T-helper 9 cell (primary cell): ENCODE data around the gene GSTT2.
"Not testable (repeated sequence)": the region's sequence is repeated elsewhere in the genome, so short reads cannot be mapped to it uniquely, and the experiment has no call there.

Experiments used
- DNase-seq: peaks from one replicate; pipeline ENCODE4 v3.0.0-alpha.2; 2020
- total RNA-seq, 2 donors: gene quantifications; one replicate each; lab custom pipeline; 2026; lab: John Stamatoyannopoulos, UW

GSTT2 gene
- total RNA-seq = 0 reads per million in 2 donors

DNA sequence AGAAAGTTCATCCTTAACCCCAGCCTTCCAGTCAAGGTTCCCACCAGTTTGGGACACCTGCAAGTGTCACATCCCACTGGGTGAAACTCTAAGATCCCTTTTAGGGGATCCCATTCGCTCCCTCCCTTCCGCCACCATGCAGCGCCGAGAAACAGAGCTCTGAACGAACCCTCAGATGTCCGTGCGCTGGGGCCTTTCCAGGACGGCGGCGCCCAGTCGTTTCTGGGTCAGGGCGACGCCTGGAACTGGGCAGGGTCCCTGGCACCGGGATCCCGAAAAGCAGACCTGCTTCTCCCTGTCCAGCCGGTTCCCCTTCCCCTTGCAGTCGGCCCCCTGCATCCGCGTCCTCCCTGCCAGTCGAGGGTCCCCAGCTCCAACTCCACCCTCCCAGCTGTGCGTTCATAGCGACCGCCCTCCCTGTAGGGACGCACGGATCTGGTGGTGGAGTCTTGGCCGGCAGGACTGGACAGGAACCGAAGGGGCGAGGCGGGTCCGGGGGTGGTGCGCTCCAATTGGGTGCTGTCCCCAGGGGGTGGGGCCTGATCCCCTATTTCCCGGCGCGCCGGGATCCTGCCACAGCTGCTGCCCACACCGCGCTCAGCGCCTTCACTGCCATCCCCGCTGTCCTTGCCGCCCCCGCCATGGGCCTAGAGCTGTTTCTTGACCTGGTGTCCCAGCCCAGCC, at the start of gene GSTT2:
Gene GSTT2 (plus strand): TSS at position 578 of the 684 bp plus-strand sequence.
- not testable (repeated sequence) for DNase-seq

DNA sequence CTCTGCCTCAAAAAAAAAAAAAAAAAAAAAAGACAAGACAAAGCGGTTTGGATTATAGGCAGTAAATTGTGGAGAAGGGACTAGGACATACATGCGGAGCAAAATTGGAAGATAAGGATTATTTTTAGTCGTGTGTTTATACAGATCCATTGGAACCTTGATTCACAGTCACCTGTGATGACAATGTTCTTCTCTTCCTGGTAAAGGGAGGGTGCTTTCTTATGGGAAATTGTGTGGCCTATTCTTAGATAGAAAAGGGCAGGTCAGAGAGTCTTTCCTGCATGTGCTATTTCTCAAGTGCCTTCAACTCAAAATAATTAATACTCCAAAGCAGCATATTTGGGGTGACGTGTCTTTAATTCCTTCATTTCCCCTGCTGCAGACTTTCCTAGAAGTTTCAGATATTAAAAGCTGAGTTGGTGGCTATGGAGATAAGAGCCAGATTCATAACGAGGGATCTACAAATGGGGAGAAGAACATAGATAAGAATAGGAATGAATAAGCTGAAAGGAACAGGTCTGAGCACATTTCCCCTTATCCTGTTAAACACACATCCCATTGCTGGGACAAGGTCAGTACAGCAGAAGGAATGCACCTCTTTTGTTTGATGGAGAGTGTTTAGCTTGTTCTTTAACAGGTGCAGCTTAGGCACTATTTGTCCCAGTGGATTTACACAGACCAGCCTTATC, 41.5 kb upstream of the GSTT2 start:
- DNase-seq = no peak

DNA sequence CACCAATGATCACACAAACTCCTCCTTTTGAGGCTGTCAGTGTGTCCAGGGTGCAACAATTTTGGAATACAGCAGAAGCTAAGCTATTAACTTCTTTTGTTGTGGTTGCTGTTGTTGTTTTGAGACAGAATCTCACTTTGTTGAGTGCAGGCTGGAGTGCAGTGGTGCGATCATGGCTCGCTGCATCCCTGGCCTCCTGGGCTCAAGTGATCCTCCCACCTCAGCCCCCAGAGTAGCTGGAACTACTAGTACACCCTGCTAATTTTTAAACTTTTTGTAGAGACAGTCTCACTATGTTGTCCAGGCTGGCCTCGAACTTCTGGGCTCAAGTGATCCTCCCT, 40.9 kb upstream of the GSTT2 start:
- DNase-seq = no peak

DNA sequence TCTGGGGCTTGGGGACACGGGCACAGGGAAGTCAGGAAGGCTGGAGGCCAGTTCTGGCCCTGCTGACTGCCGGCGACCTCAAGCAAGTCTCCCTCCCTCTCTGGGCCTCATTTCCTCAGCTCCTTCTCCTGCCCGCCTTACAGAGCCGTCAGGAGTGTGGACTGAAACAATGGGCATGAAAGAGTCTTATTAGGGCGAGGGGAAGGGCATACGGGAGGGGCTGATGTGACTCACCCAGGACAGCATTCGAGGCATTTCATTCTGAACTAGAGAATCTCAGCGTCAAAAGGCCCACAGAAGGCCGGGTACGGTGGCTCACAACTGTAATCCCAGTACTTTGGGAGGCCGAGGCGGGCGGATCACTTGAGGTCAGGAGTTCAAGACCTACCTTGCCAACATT, 39.8 kb upstream of the GSTT2 start:
- DNase-seq = not testable (repeated sequence)

DNA sequence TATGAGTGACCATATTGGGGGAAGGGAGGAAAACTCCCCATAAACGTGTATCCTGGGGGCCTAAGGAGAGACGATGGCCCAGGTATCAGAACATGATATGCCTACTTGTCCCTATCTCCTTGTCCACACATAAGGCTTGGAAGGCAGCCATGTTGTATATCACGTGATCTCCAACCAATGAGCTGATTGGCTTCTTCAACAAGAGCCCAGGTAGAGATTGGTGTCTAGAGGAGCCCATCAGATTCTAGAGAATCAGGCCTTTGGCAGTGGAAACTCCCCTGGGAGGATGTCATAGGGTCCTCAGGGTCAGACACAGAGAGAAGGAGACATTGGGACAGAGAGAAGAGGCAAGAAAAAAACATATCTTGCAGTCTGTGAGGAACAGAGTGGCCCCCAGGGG, 32.5 kb upstream of the GSTT2 start:
- not testable (repeated sequence) for DNase-seq

DNA sequence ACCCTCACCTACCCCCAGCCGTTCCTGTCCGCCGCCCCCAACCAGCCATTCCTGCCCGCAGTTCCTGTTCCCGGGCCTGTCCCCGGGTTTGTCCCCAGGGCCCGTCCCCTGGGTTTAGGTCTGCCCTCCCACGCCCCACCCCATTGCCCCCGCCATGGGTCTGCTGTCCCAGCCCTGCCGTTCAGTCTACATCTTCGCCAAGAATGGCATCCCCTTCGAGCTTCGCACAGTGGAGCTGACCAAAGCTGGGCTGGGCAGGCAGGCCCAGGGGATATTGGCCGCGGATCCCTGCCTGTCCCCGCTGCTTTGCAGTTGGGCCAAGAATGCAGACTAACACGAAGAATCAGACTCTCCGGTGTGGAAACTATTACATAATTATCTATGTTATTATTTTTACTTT, 30.2 kb upstream of the GSTT2 start:
- DNase-seq = not testable (repeated sequence)

DNA sequence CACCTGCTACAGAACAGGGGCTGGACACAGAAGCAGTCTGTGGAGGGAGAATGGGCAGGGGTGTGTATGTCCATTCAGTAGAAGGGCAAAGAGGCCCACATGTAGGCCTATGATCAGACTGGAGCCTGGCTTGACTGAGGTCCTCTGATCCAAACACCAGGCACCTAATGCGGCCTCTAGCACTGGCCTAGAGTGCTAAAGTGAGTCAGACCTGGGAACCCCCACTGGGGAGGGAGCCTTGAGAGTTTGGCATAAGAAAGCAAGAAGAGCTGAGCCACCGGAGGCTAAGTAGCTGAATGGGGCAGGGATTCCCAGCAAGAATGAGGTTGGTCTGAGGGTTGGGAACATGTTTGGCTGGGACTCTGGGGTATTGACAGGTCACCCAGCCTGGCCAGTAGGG, 28.6 kb upstream of the GSTT2 start:
- DNase-seq = not testable (repeated sequence)

DNA sequence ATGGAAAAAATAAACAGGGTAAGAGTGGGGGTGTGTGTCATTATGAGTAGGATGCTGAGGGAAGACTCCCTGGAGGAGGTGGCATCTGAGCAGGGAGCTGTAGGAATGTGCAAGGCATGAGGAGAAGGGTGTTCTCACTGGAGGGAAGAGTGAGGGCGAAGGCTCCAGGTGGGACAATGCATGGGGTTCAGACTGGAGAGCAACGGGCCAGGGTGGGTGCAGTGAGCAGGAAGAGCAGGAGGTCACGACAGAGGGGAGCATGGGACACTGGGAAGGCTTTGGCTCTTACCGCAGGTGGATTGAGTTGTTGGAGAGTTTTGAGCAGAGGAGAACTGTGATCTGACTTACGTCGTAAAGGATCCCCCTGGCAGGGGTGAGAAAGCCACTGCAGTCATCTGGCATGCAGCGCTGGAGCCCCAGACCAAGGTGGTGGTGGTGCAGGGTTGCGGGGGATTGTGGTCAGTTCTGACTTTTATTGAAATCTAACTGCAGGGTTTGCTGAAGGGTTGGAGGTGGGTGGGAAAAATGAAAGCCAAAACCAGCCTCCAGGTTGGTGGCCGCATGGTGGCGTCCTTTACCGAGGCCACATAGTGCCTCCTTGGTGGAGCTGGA, 27.0 kb upstream of the GSTT2 start:
- DNase-seq = not testable (repeated sequence)

DNA sequence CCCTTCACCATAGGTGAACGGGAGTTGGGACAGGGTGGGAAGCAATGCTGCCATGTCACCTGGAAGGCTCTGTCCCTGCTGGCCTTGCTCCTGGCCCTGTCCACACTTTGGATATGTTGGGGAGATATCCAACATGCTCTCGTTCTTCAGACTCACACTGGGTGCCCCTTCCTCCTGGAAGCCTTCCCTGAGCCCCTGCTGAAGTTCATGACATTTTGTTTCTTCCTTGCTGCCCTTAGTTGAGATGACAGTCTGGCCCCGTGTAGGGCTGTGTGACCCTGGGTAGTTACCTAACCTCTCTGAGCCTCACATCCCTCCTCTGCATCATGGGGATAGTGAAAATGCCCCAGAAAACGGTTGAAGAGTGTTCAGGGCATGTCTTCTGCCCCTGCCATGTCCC, 26.4 kb upstream of the GSTT2 start:
- not testable (repeated sequence) for DNase-seq

DNA sequence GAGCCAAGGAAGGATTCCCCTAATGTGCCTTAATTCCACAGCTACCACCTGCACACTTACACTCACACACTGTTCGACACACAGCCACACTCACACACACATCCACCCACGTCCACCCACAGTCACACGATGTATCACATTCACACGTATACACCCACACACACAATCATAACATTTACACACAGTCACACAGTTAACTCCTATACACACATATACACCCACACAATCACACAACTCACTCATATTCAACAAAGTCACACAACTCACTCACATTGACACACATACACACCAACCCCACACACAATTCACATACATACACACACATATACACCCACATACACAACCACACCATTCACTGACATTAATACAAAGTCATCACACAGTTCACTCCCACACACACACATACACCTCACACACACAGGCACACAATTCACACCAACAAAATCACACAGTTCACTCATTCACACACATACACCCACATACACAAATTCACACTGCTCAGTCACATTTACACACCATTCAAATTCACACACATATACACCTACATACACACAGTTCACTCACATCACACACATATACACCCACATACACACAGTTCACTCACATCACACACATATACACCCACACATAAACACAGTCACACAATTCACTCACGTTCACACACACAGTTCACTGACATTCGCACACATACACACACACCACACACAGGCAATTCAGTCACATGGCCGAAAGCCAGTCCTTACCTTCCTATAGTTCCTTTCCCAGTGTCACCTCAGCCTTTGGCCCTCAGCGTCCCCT, 25.5 kb upstream of the GSTT2 start:
- not testable (repeated sequence) for DNase-seq

DNA sequence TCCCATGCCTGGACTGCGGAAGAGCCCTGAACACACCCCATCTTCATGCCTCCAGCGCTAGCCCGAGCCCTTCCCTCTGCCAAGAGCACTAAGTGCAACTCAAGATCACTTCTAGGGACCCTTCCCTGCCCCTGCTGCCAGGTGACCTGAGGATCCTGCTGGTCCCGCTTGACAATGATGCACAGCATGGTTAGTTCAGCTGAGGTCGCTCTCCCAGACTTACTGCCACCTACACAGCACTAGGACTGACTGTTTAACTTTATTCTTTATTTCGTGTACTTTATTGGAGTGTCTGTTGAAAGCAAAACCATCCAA, 25.0 kb upstream of the GSTT2 start:
- not testable (repeated sequence) for DNase-seq

DNA sequence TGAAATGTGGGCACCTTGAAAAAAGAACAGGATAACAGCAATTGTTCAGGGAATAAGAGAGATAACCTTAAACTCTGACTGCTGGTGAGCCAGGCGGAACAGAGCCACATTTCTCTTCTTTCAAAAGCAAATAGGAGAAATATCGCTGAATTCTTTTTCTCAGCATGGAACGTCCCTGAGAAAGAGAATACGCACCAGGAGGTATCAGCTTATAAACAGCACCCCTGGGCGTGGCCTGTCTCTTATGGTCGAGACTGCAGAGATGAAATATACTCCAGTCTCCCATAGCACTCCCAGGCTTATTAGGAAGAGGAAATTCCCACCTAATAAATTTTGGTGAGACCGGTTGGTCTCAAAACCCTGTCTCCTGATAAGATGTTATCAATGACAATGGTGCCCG, 24.0 kb upstream of the GSTT2 start:
- not testable (repeated sequence) for DNase-seq

DNA sequence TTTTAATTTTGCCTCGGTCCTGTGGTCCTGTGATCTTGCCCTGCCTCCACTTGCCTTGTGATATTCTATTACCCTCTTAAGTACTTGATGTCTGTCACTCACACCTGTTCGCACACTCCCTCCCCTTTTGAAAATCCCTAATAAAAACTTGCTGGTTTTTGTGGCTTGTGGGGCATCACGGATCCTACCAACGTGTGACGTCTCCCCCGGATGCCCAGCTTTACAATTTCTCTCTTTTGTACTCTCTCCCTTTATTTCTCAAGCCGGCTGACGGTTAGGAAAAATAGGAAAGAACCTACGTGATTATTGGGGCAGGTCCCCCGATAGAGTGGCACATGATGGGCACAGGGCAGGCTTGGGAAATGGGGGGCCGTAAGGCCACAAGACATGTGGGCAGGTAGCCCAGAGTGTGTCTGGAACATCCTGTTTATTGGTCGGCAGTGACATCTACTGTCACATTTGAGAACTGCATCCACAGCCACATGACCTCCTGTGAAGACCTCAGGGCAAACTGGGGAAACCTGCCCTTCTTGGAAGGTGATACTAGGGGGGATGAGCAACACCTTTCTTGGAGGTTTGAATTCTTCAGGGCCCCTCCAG, 23.5 kb upstream of the GSTT2 start:
- peak; percentile 81 for DNase-seq

DNA sequence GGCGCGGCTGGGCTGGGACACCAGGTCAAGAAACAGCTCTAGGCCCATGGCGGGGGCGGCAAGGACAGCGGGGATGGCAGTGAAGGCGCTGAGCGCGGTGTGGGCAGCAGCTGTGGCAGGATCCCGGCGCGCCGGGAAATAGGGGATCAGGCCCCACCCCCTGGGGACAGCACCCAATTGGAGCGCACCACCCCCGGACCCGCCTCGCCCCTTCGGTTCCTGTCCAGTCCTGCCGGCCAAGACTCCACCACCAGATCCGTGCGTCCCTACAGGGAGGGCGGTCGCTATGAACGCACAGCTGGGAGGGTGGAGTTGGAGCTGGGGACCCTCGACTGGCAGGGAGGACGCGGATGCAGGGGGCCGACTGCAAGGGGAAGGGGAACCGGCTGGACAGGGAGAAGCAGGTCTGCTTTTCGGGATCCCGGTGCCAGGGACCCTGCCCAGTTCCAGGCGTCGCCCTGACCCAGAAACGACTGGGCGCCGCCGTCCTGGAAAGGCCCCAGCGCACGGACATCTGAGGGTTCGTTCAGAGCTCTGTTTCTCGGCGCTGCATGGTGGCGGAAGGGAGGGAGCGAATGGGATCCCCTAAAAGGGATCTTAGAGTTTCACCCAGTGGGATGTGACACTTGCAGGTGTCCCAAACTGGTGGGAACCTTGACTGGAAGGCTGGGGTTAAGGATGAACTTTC, 18.7 kb upstream of the GSTT2 start, which contains the start of gene GSTT2B:
Gene GSTT2B (minus strand): TSS at position 112 of the 688 bp plus-strand sequence. CDS start 64 bp downstream, at position 48.
- not testable (repeated sequence) for DNase-seq

DNA sequence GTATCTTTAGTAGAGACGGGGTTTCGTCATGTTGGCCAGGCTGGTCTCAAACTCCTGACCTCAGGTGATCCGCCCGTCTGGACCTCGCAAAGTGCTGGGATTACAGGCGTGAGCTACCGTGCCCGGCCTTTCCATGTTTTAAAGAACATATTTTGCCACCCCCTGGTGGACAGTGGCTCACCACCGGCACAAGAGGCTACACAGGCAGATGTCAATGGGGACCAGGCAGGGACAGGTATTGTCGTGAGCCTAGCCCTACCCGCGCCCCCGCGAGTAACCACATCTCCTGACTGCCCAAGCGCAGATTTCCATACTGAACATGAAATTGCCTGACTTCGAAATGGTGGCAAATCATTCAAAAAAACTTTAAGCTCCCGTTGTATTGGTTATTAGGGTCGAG, 13.8 kb upstream of the GSTT2 start:
- DNase-seq = not testable (repeated sequence)

DNA sequence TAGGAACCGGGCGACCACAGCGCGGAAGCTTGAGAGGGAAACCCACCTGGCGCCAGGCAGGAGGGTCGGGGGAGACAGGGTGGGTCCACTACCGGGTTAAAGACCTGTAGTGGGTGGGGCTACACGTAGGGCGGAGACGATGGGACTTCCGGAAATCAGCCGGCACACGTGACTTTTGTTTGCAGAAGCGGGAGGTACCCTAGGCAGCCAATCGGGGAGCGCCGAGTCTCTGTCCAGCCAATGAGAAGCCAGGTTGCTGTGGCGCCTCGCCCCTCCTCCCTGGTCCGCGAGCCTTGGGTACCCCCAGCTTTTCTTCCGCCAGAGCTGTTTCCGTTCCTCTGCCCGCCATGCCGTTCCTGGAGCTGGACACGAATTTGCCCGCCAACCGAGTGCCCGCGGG, 13.4 kb upstream of the GSTT2 start, which contains the start of gene DDTL:
Gene DDTL (plus strand): TSS at position 321 of the 400 bp plus-strand sequence. CDS start 27 bp downstream, at position 348.
- DNase-seq = not testable (repeated sequence)

DNA sequence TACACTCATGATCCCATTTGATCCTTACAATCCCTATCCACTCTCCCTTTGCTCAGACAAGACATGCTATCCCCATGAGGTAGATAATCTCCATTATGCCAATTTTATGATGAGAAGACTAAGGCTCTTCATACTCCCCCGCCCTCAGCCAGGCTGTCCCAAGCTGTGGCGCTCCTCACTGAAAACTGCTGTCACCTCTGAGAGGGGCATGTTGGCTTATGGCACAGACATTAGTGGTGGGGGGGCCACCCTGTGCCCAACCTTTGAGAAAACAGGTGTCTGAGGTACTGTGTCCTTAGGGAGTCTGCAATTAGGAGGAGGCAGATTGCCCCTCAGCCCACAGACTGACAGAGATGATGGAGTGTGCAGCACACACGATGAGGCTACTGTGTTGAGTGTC, 10.9 kb upstream of the GSTT2 start:
- no peak for DNase-seq

DNA sequence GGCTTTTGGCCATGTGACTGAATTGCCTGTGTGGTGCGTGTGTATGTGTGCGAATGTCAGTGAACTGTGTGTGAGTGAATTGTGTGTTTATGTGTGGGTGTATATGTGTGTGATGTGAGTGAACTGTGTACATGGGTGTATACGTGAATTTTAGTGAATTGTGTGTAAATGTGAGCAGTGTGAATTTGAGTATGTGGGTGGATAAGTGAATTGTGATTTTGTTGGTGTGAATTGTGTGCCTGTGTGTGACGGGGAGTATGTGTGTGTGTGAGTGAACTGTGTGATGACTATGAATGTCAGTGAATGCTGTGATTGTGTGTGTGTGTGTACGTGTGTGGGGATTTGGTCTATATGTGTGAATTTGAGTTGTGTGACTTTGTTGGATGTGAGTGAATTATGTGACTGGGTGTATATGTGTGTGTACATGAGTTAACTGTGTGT, 9.7 kb upstream of the GSTT2 start:
- no peak for DNase-seq

DNA sequence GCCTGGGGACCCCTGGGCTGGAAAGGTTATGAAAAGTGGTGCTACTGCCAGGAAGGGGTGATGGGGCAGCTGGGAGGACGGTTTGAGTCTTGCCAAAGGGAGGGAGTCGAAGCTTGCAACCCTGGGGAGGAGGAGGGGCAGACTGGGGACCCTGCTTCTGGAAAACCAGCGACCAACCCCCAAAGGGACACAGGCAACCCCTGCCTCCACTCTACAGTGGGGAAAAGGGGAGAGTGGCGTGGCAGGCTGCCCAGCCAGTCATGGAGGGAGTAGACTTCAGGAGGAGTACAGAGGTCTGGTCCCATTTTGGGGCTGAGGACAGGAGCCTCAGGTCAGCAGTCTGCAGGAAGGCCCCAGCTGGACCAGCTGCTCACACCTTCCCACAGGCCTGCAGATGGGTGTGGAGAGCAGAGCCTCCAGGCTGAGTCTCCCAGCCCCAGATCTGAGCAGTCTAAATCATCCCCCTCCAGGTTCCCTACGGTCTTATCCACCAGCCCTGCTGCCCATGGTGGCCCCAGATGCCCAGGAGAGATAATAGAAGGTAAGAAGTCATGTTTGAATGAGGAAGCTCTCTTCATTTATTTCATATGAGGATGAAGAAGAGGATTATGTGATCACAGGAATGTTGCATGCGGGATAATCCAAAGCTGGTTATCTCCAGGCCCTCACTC, 9.0 kb upstream of the GSTT2 start:
- DNase-seq = no peak

DNA sequence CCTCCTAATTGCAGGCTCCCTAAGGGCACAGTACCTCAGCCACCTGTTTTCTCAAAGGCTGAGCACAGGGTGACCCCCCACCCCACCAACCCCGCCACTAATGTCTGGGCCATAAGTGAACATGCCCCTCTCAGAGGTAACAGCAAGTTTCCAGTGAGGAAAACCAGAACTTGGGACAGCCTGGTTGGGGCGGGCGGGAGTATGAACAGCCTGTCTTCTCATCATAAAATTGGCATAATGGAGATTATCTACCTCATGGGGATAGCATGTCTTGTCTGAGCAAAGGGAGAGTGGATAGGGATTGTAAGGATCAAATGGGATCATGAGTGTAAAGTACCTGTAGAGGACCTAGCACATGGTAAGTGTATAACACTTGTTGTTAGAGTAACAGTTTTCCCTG, 8.0 kb upstream of the GSTT2 start:
- DNase-seq = not testable (repeated sequence)

DNA sequence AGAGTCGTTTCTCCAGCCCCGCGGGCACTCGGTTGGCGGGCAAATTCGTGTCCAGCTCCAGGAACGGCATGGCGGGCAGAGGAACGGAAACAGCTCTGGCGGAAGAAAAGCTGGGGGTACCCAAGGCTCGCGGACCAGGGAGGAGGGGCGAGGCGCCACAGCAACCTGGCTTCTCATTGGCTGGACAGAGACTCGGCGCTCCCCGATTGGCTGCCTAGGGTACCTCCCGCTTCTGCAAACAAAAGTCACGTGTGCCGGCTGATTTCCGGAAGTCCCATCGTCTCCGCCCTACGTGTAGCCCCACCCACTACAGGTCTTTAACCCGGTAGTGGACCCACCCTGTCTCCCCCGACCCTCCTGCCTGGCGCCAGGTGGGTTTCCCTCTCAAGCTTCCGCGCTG, 5.6 kb upstream of the GSTT2 start, which contains the start of gene DDT:
Gene DDT (minus strand): TSS at position 97 of the 400 bp plus-strand sequence. CDS start 27 bp downstream, at position 70.
- DNase-seq = not testable (repeated sequence)
